ENCODE results near the gene KCNQ4.

- TF ChIP-seq CTCF (IDR thresholded peaks at IDR 0.05) (no peak), EZH2phosphoT487 (IDR thresholded peaks at IDR 0.05) (no peak)
Measured at GRCh38 chr1:40758004-40758403, 25.6 kb upstream of the KCNQ4 start.

All from neural progenitor cell (in vitro differentiated cells).